ENCODE measurements around the gene EXOSC6.
A peak's percentile ranks its signal among the peaks of the same experiment; 100 is the strongest.
"Not testable (repeated sequence)": the region's sequence is repeated elsewhere in the genome, so short reads cannot be mapped to it uniquely, and the experiment has no call there.

The EXOSC6 gene

GRCh38 chr16:70251629-70252354 is at the start of gene EXOSC6:
Gene EXOSC6 (minus strand): TSS chr16:70251940. CDS start chr16:70251900, 40 bp downstream.
- DNase-seq (ENCODE audit: low read depth, low spot score): peak; percentile 68
- H3K27ac ChIP-seq: peak within 1 kb of the TSS; percentile 54

GRCh38 chr16:70301121-70301520 is 49.4 kb upstream of the EXOSC6 start:
- DNase-seq (ENCODE audit: low read depth, low spot score): no peak
- no peak overlapping the region for H3K27ac ChIP-seq

- DNase-seq (ENCODE audit: low read depth, low spot score): no peak
- H3K27ac ChIP-seq: peak within 1 kb of the TSS; percentile 82
Measured at GRCh38 chr16:70298988-70299938, 47.5 kb upstream of the EXOSC6 start, which contains the start of gene DDX19B. Gene DDX19B (plus strand): TSS chr16:70299186. CDS start chr16:70299298, 112 bp downstream.

GRCh38 chr16:70295634-70296033 is 43.9 kb upstream of the EXOSC6 start:
- H3K27ac ChIP-seq: no peak overlapping the region
- no peak for DNase-seq (ENCODE audit: low read depth, low spot score)

DNA sequence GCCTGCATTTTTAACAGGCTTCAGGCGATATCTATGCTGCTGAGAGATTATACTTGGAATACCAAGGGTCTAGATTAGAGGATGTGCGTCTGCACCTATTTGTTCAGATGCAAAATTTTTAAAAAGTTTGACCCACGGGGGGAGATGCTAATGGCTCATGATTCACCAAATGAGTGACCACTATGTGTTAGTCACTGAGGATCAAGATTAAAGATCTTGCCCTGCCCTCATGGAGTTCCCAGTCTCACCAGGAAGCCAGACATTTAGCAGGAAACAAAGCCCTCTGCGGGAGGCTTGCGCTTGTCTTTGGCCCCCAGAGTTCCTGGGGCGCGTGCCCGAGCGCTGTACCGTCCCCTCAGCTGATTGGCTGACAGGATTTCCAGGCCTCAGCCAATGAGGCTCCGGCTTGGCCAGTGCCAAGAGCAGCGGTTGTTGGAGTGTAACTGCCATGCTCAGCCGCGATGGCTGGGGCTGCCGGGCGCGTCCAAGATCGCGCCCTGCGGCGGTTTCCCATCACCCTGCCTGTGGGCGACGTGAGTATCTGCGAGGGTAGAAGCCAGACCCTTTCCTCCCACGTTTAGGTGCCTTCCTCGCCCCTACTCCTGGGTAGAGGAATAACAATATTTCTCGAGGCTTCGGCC is 42.8 kb upstream of the EXOSC6 start:
- no peak for DNase-seq (ENCODE audit: low read depth, low spot score)
- H3K27ac ChIP-seq: no peak overlapping the region

DNA sequence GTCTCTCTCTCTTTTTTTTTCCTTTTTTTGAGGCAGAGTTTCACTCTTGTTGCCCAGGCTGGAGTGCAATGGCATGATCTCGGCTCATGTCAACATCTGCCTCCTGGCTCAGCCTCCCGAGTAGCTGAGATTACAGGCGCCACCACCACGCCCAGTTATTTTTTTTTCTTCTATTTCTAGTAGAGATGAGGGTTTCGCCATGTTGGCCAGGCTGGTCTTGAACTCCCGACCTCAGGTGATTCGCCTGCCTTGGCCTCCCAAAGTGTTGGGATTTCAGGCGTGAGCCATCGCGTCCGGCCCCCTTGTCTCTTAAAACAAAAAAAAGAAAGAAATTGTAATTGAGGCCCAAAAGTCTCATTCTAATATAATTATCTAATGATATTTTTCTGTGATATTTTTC is 40.4 kb upstream of the EXOSC6 start:
- H3K27ac ChIP-seq; DNase-seq (ENCODE audit: low read depth, low spot score): not testable (repeated sequence)

- H3K27ac ChIP-seq: peak overlapping the region; percentile 10
- no peak for DNase-seq (ENCODE audit: low read depth, low spot score)
Measured at GRCh38 chr16:70290949-70291519, 39.3 kb upstream of the EXOSC6 start.

DNA sequence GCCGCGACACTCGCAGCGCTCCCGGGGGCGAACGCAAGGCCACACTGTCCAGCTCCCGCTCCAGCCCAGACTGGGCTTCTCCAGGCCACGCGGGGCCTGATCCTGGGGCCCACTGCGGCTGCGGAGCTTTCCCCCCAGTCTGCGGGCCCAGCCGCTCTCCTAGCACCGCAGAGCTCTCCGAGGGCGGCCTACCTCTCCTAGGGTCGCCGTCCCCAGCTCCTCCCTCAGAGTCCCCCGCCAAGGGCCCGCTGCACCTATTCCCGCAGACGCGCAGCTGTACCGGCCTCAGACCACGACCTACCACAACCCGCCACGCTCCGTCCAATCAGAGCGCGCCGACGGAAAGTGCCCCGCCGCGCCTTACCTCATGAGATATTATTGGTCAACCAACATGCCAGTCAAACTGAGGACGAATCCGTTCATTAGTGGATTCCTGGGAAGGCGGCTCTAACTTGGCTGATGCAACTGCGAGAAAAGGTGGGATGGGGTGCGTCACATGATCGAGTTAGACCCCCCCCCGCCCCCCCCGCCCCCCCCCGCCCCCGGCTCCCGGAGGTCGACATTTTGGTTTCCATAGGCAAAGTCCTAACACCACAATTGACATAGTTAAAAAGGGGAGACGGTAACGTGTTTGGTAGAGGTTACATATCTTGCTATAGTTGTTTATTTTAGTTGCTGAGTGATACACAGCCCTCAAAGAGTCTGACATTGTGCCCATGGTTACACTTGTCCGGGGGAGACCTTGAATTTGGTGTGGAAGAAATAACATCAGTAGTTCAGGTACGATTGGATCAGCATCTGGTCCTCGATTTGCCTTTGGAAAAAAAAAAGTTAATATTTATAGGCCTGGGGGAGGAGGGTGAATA is 37.7 kb upstream of the EXOSC6 start, which contains the start of gene AARS1:
AARS1 (minus strand) TSS at position 278 of the 866 bp plus-strand sequence. CDS start 6,743 bp downstream, outside the sequence.
- peak; percentile 97 for DNase-seq (ENCODE audit: low read depth, low spot score)
- peak within 1 kb of the TSS; percentile 92 for H3K27ac ChIP-seq

DNA sequence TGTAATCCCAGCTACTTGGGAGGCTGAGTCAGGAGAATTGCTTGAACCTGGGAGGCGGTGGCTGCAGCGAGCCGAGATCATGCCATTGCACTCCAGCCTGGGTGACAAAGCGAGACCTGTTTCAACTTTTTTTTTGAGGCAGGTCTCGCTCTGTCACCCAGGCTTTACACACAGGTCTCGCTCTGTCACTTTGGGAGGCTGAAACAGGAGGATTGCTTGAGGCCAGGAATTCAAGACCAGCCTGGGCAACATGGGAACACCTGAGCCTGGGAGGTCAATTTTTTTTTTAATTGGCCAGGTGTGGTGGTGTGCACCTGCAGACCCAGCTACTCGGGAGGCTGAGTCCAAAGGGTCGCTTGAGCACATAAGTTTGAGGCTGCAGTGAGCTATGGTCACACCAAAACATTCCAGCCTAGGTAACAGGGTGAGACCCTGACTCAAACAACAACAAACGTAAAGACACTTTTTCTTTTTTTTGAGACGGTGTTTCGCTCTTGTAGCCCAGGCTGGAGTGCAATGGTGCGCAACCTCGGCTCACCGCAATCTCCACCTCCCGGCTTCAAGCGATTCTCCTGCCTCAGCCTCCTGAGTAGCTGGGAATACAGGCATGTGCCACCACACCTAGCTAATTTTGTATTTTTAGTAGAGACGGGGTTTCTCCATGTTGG is 35.7 kb upstream of the EXOSC6 start:
- not testable (repeated sequence) for DNase-seq (ENCODE audit: low read depth, low spot score)
- H3K27ac ChIP-seq: peak overlapping the region; percentile 92

DNA sequence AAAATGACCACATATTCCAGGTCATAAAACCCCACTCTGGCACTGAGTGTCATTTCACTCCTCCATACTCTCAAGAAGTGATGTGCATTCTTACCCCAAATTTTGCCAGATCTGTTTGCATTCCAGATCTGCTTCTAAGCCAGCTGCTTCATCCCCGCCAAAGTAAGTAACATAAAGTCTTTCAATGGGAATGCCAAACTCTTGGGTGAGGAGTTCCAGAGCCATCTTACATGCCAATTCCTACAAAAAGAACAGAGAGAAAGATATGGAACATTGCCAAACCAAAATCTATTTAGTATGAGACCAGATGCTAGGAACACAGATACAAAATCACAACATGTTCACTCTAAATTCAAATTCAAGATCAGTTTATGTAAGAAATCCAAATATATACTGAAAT is 24.7 kb upstream of the EXOSC6 start:
- no peak overlapping the region for H3K27ac ChIP-seq
- DNase-seq (ENCODE audit: low read depth, low spot score): no peak

DNA sequence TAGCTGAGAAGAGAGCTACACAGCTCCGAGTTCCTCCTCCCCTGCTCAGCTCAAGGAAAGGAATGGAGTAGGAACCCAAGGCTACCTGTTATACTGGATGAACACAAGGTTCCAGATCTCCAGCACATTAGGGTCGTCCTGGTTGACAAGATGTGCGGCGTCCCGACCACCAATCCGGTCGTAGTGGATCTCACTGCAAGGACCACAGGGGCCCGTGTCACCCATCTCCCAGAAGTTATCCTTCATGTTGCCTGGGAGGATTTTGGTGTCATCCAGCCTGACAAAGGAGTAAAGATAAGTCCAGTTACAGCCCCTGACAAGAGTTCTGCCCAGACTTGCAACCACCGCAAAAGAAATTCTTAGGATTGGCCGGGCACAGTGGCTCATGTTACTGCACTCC is 20.0 kb upstream of the EXOSC6 start:
- DNase-seq (ENCODE audit: low read depth, low spot score): no peak
- H3K27ac ChIP-seq: no peak overlapping the region

DNA sequence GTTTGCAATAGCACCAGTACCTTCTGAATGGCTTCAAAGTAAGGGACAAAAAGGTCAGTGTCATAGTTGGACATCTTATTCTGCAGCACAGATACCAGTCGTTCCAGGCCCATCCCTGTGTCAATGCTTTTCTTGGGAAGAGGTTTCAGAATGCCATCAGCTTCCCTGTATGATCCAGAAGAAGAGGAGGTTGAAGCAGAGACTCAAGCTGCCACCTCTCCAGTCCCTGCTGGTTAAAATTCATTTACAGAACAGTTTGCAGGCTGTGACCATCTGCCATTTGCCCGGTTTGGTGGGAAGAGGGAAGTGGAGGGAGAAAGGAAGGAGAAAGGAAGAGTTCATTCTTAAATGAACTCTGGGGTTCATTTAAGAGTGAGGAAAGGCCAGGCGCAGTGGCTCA is 18.4 kb upstream of the EXOSC6 start:
- no peak for DNase-seq (ENCODE audit: low read depth, low spot score)
- no peak overlapping the region for H3K27ac ChIP-seq

DNA sequence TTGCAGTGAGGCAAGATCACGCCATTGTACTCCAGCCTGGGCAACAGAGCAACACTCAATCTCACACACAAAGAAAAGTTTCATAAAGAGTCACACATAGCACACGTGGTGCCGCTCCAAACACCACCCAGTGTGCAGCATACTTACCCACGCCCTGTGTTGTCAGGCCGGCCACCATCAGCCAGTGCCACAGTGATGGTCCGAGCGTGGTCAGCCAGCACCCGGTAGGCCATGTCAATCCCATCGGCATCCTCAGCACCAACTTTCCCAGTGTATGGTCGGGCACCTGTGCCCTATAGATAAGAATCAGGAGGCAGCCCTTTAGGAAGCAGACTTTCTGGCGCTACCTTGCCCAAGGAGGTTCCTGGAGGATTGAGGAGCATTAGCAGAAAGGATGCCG is 17.7 kb upstream of the EXOSC6 start:
- H3K27ac ChIP-seq: no peak overlapping the region

DNA sequence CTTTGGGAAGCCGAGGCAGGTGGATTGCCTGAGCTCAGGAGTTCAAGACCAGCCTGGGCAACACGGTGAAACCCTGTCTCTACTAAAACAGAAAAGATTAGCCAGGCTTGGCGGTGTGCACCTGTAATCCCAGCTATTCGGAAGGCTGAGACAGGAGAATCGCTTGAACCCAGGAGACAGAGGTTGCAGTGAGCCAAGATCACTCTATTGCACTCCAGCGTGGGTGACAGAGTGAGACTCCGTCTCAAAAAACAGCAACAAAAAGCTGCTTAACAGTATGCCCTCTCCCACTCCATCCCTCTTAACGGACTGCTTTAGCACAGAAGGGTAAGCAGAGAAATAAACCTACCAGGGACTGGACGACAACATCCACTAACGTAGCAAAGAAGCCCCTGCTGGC is 16.2 kb upstream of the EXOSC6 start:
- DNase-seq (ENCODE audit: low read depth, low spot score); H3K27ac ChIP-seq: not testable (repeated sequence)

More for the DNA sequence above, 17.7 kb upstream of the EXOSC6 start:
- no peak for DNase-seq (ENCODE audit: low read depth, low spot score)

- DNase-seq (ENCODE audit: low read depth, low spot score): no peak
- H3K27ac ChIP-seq: no peak overlapping the region
Measured at GRCh38 chr16:70267516-70267915, 15.8 kb upstream of the EXOSC6 start.

DNA sequence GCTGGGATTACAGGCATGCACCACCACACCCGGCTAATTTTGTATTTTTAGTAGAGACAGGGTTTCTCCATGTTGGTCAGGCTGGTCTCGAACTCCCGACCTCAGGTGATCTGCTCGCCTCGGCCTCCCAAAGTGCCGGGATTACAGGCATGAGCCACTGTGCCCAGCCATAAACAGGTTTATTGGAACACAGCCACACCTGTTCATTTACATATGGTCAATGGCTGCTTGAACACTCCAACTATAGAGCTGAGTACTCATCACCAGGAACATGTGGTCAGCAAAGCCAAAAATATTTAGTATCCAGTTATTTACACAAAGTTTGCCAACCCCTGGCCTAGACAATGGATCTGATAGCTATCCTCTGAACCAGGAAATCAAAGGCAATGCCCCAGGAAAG is 8.2 kb upstream of the EXOSC6 start:
- H3K27ac ChIP-seq; DNase-seq (ENCODE audit: low read depth, low spot score): not testable (repeated sequence)

- DNase-seq (ENCODE audit: low read depth, low spot score): no peak
- no peak overlapping the region for H3K27ac ChIP-seq
Measured at GRCh38 chr16:70258946-70259345, 7.2 kb upstream of the EXOSC6 start.

- no peak for DNase-seq (ENCODE audit: low read depth, low spot score)
- no peak overlapping the region for H3K27ac ChIP-seq
Measured at GRCh38 chr16:70258065-70258464, 6.3 kb upstream of the EXOSC6 start.

- no peak overlapping the region for H3K27ac ChIP-seq
- DNase-seq (ENCODE audit: low read depth, low spot score): no peak
Measured at GRCh38 chr16:70257391-70257790, 5.7 kb upstream of the EXOSC6 start.

All from epithelial cell of prostate (primary cell).